ENCODE measurements around the gene CDYL2. TPM values are rescaled to one million over a fixed set of nuclear protein-coding genes. Genes with fewer than 3 reads are reported as not detected.

Gene CDYL2
- total RNA-seq, 1 donor from 2014 or later: 3.4 TPM

- POLR2A ChIA-PET: no interaction called here
- intact Hi-C loops (cut with micrococcal nuclease): no loop called here
- ATAC-seq (ENCODE audit: low read depth) (no peak), DNase-seq (no peak)
- CTCF ChIA-PET: no interaction called here
- Mint-ChIP-seq H3K27me3 (peaks cover 26% of the 10 kb centered on the region), H3K9me3 (no peaks in the 10 kb centered on the region), H3K27ac (no peak overlapping the region), H3K4me1 (peaks cover under 1% of the 10 kb centered on the region), H3K36me3 (ENCODE audit: low read depth) (no peaks in the 10 kb centered on the region), H3K4me3 (no peak overlapping the region)
- TF ChIP-seq CTCF (IDR thresholded peaks at IDR 0.05): no peak
These were observed 120.1 kb downstream of the CDYL2 start for GRCh38 chr16:80684136-80684765.

- Mint-ChIP-seq H3K4me1 (no peaks in the 10 kb centered on the region), H3K27ac (no peak overlapping the region), H3K4me3 (no peak overlapping the region), H3K9me3 (no peaks in the 10 kb centered on the region), H3K36me3 (ENCODE audit: low read depth) (no peaks in the 10 kb centered on the region), H3K27me3 (peaks cover 26% of the 10 kb centered on the region)
- ChIA-PET CTCF (no interaction called here), POLR2A (no interaction called here)
- DNase-seq: no peak
- intact Hi-C loops (cut with micrococcal nuclease): no loop called here
- TF ChIP-seq CTCF (IDR thresholded peaks at IDR 0.05): no peak
- no peak for ATAC-seq (ENCODE audit: low read depth)
These were observed 120.8 kb downstream of the CDYL2 start for GRCh38 chr16:80683646-80684045.

GRCh38 chr16:80682421-80683070 is 121.9 kb downstream of the CDYL2 start:
- Mint-ChIP-seq H3K9me3 (no peaks in the 10 kb centered on the region), H3K4me1 (no peaks in the 10 kb centered on the region), H3K27ac (no peak overlapping the region), H3K36me3 (ENCODE audit: low read depth) (no peaks in the 10 kb centered on the region), H3K4me3 (no peak overlapping the region), H3K27me3 (peaks cover 26% of the 10 kb centered on the region)
- DNase-seq (no peak), ATAC-seq (ENCODE audit: low read depth) (no peak)
- ChIA-PET CTCF (no interaction called here), POLR2A (no interaction called here)
- no peak for TF ChIP-seq CTCF (IDR thresholded peaks at IDR 0.05)
- intact Hi-C loops (cut with micrococcal nuclease): no loop called here

GRCh38 chr16:80681436-80681835 is 123.0 kb downstream of the CDYL2 start:
- ATAC-seq (ENCODE audit: low read depth): no peak
- TF ChIP-seq CTCF (IDR thresholded peaks at IDR 0.05): no peak
- Mint-ChIP-seq H3K36me3 (ENCODE audit: low read depth) (no peaks in the 10 kb centered on the region), H3K27me3 (peaks cover 26% of the 10 kb centered on the region), H3K9me3 (no peaks in the 10 kb centered on the region), H3K4me3 (no peak overlapping the region), H3K27ac (no peak overlapping the region), H3K4me1 (peaks cover 9% of the 10 kb centered on the region)
- ChIA-PET CTCF (no interaction called here), POLR2A (no interaction called here)
- DNase-seq: no peak
- intact Hi-C loops (cut with micrococcal nuclease): no loop called here

- ATAC-seq (ENCODE audit: low read depth) (no peak), DNase-seq (no peak)
- ChIA-PET CTCF (no interaction called here), POLR2A (no interaction called here)
- H3K4me3 Mint-ChIP-seq: no peak overlapping the region
- no peak for TF ChIP-seq CTCF (IDR thresholded peaks at IDR 0.05)
- intact Hi-C loops (cut with micrococcal nuclease): no loop called here
- no peaks in the 10 kb centered on the region for H3K9me3 Mint-ChIP-seq
- no peaks in the 10 kb centered on the region for H3K36me3 Mint-ChIP-seq (ENCODE audit: low read depth)
- H3K4me1 Mint-ChIP-seq: peaks cover 15% of the 10 kb centered on the region
- no peak overlapping the region for H3K27ac Mint-ChIP-seq
- peaks cover 26% of the 10 kb centered on the region for H3K27me3 Mint-ChIP-seq
These were observed 123.6 kb downstream of the CDYL2 start for GRCh38 chr16:80680839-80681238.
